Central memory CD8-positive, alpha-beta T cell (primary cell): ENCODE results near the gene C3orf33.
"Not testable (repeated sequence)": the region's sequence is repeated elsewhere in the genome, so short reads cannot be mapped to it uniquely, and the experiment has no call there.

Experiments
- ATAC-seq: fragments of 150-1000 bp; cut with Tn5 transposase; replicated peaks from 2 replicates; pipeline ENCODE4 v1.10.0; 2022; ENCODE audit warnings: mild to moderate bottlenecking, moderate FRiP score, moderate number of reproducible peaks; ENCODE audit not compliant: poor library complexity, severe bottlenecking; ENCODE audit errors: extremely low read depth
- DNase-seq, 2 donors: peaks; one replicate each; pipeline ENCODE4 v3.0.0; 2021; ENCODE audit warnings: low spot score in 2 of 2
- H3K27ac Mint-ChIP-seq: one replicate; pipeline ENCODE4 v1.8.0; 2022; ENCODE audit warnings: low read depth, mild to moderate bottlenecking, moderate library complexity, mixed read lengths
- H3K27me3 Mint-ChIP-seq: one replicate; pipeline ENCODE4 v1.8.0; 2022; ENCODE audit warnings: mixed read lengths
- H3K36me3 Mint-ChIP-seq: one replicate; pipeline ENCODE4 v1.8.0; 2022; ENCODE audit warnings: mild to moderate bottlenecking, moderate library complexity, mixed read lengths; ENCODE audit not compliant: insufficient read depth
- H3K4me1 Mint-ChIP-seq: one replicate; pipeline ENCODE4 v1.8.0; 2022; ENCODE audit warnings: mixed read lengths
- H3K4me3 Mint-ChIP-seq: one replicate; pipeline ENCODE4 v1.8.0; 2022; ENCODE audit warnings: mild to moderate bottlenecking, moderate library complexity, mixed read lengths
- H3K9me3 Mint-ChIP-seq: one replicate; pipeline ENCODE4 v1.8.0; 2022; ENCODE audit warnings: mixed read lengths

C3orf33 gene, protein sequence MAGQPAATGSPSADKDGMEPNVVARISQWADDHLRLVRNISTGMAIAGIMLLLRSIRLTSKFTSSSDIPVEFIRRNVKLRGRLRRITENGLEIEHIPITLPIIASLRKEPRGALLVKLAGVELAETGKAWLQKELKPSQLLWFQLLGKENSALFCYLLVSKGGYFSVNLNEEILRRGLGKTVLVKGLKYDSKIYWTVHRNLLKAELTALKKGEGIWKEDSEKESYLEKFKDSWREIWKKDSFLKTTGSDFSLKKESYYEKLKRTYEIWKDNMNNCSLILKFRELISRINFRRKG

DNA sequence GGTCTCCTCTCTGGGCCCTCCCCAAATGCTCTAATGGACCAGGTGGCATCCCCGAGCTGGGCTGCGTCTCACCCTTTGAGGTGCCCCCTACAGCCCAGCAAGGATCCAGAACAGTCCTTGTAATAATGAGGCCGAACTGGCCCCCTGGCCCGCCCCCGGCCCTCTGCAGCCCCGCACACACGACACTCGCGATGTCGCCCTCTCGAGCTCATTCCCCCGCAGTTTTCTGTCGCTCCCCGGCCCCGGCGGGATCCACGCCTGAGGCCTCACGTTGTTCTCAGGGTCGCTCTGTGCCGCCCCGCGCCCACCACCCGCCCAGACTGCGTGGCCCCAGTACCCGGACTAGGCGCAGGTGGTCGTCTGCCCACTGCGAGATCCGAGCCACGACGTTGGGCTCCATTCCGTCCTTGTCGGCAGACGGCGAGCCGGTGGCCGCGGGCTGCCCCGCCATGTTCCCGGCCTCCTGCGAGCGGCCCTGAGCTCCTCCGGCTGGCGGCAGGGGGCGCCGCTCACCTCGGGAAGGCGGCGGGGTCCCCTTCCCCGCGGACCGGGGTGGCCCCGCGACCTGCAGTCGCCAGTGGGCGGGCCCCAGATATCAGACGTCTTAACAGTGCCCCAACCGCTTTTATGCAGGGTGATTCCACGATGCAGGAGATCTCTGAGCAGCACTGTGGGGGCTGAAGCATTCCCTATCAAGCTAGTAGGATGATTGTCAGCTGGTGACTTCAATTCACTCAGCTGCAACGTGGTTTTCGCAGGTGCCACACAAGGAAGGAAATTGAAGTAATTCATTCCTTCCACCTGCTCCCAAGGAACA lies at the start of gene C3orf33:
TSS of gene C3orf33 (minus strand) at position 477 of the 817 bp plus-strand sequence. CDS start at position 451, 26 bp downstream.
- peak; percentile 60 to 63 for DNase-seq

DNA sequence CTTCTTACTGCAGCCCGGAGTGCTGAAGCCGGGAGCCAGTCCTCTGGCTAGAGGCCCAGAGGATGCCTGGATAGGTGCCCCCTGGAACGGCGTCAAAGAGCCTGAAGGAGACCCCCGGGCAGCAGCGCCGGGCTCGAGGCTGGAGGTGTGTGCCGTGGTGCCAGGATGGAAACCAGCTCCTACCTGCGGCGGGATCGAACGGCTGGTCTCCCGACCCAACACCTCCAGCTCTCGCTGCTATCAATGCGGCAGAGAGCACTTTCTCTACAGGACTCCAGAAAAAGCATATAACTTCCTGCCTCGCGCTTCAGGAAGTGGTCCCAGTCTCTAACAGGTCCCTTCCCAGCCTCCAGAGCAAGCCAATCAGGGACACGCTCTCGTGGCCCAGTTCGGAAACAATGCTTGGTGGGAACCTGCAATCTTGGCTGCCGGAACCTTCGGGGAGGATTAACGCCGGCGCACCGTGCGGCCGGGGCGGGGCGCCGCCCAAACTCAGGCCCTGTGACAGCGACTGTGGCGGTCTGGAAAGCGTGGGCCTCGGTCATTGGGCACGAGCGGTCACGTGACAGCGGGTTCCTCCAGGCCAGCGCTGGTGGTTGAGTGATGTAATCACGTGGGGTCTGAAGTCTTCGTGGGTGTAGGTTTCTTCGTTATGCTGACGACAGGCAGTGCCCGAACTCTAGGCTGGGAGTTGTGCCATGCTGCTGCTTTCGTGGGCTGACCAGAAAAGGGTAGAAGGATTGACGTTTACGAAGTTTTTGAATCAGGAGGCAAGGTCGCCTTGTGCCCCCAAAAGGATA lies 48.3 kb upstream of the C3orf33 start, which contains the start of gene SLC33A1:
TSS of gene SLC33A1 (minus strand) at position 287 of the 800 bp plus-strand sequence. CDS start 430 bp downstream, outside the sequence.
- peak; percentile 91 for ATAC-seq
- no peaks in the 10 kb centered on the region for H3K9me3 Mint-ChIP-seq
- H3K27me3 Mint-ChIP-seq = no peaks in the 10 kb centered on the region
- peaks cover 18% of the 10 kb centered on the region for H3K36me3 Mint-ChIP-seq
- H3K4me1 Mint-ChIP-seq = peaks cover 34% of the 10 kb centered on the region
- H3K4me3 Mint-ChIP-seq = peak within 1 kb of the TSS; percentile 95
- H3K27ac Mint-ChIP-seq = peak within 1 kb of the TSS; percentile 99
- peak; percentile 96 to 98 for DNase-seq

More for the DNA sequence above, at the start of gene C3orf33:
- peak; percentile 95 for ATAC-seq
- H3K9me3 Mint-ChIP-seq = no peaks in the 10 kb centered on the region
- H3K4me1 Mint-ChIP-seq = peaks cover 5% of the 10 kb centered on the region
- peak within 1 kb of the TSS; percentile 83 for H3K27ac Mint-ChIP-seq
- H3K36me3 Mint-ChIP-seq = peaks cover 13% of the 10 kb centered on the region
- H3K4me3 Mint-ChIP-seq = peak within 1 kb of the TSS; percentile 83
- H3K27me3 Mint-ChIP-seq = no peaks in the 10 kb centered on the region

DNA sequence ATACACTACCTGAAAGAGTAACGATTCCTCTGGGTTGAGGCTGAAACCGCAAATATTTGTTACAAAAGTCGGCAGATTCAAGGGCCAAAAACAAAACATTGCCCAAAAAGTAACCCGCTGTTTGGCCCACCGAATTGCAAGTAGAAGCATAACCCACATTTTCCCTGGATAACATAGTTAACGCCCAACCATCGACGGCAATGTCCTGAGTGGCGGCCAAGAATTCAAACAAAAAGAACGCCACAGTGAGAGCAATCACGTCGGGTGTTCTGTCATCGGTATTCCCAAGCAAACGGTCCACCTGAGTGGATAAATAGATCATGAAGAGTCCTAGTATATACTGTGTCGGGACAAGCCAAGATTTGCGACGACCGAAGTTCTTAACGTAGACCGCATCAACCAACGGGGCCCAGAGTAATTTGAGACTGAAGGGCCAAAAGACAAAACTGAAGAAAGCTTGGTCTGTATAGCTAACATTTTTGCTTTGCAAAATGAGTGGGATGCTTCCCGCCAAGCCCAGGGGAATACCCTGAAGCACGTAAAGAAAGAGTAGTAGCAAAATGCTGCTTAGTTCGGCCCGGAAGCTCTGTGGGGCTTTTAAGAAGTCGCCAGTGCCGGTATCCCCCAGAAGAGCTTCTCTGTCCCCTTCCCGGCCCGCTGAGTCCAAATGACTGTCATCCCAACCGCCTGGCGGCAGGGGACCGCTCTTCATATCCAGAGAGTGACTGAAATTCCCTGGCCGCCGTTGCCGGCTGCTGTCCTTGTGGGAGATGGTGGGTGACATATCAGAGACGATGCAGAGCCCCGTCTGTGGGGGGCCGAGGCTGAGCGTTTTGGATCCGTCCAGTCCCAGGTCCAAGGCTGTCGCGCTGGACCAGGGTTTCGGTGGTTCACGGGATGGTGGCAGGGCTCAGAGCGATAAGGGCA lies 47.4 kb upstream of the C3orf33 start:
- ATAC-seq = peak; percentile 0
- Mint-ChIP-seq H3K27me3 (no peaks in the 10 kb centered on the region), H3K27ac (peak overlapping the region; percentile 99), H3K9me3 (no peaks in the 10 kb centered on the region), H3K4me3 (peak overlapping the region; percentile 95), H3K4me1 (peaks cover 34% of the 10 kb centered on the region), H3K36me3 (peaks cover 19% of the 10 kb centered on the region)
- DNase-seq = no peak

DNA sequence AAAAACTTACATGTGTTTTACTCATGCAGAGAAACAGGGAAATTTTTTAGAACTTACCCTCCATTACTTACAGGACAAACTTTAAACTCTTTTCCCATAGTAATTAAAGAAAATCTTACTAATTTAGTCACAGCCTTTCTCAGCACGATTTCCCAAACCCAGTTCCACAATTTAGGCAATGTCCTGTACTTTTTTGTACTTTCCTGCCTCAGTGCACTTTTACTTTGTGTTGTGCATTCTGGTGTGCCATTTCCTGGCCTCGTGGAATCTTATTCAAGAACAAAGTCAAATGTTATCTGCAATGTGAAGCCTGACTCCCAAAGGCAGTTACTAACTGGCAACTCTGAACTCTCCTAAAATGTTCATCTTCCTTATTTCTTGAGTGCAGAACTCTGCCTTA lies 46.3 kb upstream of the C3orf33 start:
- H3K4me1 Mint-ChIP-seq = peaks cover 40% of the 10 kb centered on the region

DNA sequence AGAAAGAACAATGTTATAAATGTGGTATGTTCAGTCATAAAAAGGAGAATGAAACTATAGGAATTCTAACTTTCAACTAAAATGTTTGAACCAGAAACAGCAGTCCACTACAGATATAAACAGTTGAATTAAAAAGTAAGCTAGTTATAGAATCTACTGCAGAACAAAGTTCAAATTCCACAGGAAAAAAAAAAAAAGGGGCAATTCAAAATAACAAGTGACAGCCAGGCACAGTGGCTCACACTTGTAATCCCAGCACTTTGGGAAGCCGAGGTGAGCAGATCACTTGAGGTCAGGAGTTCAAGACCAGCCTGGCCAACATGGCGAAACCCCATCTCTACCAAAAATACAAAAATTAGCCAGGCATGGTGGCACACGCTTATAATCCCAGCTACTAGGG lies 43.3 kb upstream of the C3orf33 start:
- not testable (repeated sequence) for H3K27ac Mint-ChIP-seq, H3K27me3 Mint-ChIP-seq, DNase-seq, ATAC-seq, H3K9me3 Mint-ChIP-seq
- Mint-ChIP-seq H3K4me1 (peaks cover 44% of the 10 kb centered on the region), H3K4me3 (peak overlapping the region; percentile 45), H3K36me3 (peaks cover 18% of the 10 kb centered on the region)

More for the DNA sequence above, 46.3 kb upstream of the C3orf33 start:
- peaks cover 22% of the 10 kb centered on the region for H3K36me3 Mint-ChIP-seq
- ATAC-seq = no peak
- H3K9me3 Mint-ChIP-seq = no peaks in the 10 kb centered on the region
- peak overlapping the region; percentile 95 for H3K4me3 Mint-ChIP-seq
- no peaks in the 10 kb centered on the region for H3K27me3 Mint-ChIP-seq
- DNase-seq = no peak
- peak overlapping the region; percentile 99 for H3K27ac Mint-ChIP-seq

DNA sequence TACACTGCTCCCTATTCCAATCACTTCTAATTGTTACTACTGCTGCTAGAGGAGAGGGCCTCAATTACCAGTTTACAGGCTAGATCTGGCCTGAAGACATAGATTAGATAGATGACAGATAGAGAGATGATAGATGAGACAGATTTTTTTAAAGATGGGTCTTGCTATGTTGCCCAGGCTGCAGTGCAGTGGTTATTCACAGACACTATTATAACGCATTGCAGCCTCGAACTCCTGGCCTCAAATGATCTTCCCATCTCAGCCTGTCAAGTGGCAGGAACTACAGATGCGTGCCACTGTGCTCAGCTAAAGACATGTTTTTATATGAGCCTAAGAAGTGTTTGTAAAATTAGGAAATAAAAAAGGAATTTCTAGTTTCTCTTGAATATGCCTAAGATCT lies 41.9 kb upstream of the C3orf33 start:
- peaks cover 41% of the 10 kb centered on the region for H3K4me1 Mint-ChIP-seq

DNA sequence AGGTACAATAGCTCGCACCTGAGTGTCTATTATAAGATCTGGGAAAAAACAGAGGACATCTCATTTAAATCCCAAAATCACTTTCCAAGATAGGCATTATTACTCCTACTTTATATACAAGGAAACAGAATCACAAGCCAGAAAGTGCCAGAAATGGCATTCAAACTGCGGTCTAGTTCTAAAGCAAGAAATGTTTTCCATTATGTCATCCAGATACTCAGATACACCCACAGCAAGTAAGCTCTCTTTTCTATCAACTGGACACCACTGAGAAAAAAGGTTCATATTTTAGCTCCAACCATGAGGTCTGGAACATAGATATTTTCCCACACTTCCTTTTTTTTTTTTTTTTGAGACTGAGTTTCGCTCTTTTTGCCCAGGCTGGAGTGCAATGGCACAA lies 40.0 kb upstream of the C3orf33 start:
- no peaks in the 10 kb centered on the region for H3K9me3 Mint-ChIP-seq
- H3K4me3 Mint-ChIP-seq = no peak overlapping the region
- no peaks in the 10 kb centered on the region for H3K27me3 Mint-ChIP-seq
- H3K36me3 Mint-ChIP-seq = peaks cover 10% of the 10 kb centered on the region
- ATAC-seq (no peak), DNase-seq (no peak)
- H3K27ac Mint-ChIP-seq = no peak overlapping the region
- H3K4me1 Mint-ChIP-seq = peaks cover 27% of the 10 kb centered on the region

More for the DNA sequence above, 41.9 kb upstream of the C3orf33 start:
- DNase-seq = no peak
- Mint-ChIP-seq H3K27me3 (no peaks in the 10 kb centered on the region), H3K9me3 (no peaks in the 10 kb centered on the region), H3K27ac (no peak overlapping the region), H3K36me3 (peaks cover 11% of the 10 kb centered on the region), H3K4me3 (peak overlapping the region; percentile 51)
- no peak for ATAC-seq

DNA sequence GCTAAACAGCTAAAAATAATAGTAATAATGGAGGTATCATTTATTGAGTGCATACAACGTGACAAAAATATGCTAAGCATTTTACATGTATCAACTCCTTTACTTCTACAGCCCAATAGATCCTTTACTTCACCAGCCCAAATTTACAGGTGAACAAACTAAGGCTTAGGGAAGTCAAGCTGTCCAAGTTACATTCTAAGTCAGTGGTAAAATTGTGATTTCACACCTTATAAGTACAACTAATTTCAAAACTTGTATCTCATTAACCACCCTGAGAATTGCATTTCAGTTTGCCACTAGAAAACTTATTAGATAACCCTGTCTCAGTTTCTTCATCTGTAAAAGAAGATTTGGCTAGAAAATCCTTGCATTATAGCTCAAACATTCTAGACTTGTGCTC lies 37.5 kb upstream of the C3orf33 start:
- H3K27ac Mint-ChIP-seq = no peak overlapping the region
- H3K4me3 Mint-ChIP-seq = no peak overlapping the region
- H3K36me3 Mint-ChIP-seq = peaks cover 8% of the 10 kb centered on the region
- H3K27me3 Mint-ChIP-seq = no peaks in the 10 kb centered on the region
- peaks cover 31% of the 10 kb centered on the region for H3K4me1 Mint-ChIP-seq
- ATAC-seq (no peak), DNase-seq (no peak)
- H3K9me3 Mint-ChIP-seq = no peaks in the 10 kb centered on the region

DNA sequence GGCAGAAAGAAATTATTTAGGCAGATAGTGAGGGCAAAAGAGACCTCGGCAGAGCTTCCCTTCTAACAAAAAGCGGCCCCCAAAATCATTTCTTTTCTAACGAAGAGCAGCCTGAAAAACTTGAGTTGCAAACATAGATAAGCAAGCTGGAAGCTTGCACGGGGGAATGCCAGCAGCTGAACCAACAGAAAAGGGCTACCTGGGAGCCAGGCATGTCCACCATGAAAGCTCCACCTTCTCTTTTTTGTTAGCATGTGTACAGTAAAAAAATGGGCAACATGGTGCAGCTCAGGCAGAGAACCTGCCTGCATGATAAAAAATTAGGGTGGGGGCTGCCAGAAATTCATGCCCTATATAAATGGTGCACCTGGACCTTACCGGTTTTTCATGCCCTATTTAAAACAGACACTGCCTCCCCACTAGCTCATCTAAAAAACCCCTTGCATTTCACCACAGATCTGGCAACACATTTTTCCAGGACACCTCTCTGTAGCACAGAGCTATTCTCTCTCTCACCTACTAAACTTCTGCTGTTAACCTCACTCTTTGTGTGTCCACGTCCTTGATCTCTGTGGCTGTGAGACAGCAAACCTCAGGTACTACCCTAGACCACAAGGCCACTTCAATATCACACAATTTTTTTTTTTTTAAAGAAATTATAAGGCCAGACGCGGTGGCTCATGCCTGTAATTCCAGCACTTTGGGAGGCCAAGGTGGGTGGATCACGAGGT lies 29.4 kb upstream of the C3orf33 start:
- Mint-ChIP-seq H3K27me3 (no peaks in the 10 kb centered on the region), H3K4me1 (peaks cover 7% of the 10 kb centered on the region), H3K4me3 (no peak overlapping the region), H3K36me3 (peaks cover 17% of the 10 kb centered on the region), H3K9me3 (no peaks in the 10 kb centered on the region), H3K27ac (no peak overlapping the region)
- DNase-seq = no peak
- no peak for ATAC-seq

DNA sequence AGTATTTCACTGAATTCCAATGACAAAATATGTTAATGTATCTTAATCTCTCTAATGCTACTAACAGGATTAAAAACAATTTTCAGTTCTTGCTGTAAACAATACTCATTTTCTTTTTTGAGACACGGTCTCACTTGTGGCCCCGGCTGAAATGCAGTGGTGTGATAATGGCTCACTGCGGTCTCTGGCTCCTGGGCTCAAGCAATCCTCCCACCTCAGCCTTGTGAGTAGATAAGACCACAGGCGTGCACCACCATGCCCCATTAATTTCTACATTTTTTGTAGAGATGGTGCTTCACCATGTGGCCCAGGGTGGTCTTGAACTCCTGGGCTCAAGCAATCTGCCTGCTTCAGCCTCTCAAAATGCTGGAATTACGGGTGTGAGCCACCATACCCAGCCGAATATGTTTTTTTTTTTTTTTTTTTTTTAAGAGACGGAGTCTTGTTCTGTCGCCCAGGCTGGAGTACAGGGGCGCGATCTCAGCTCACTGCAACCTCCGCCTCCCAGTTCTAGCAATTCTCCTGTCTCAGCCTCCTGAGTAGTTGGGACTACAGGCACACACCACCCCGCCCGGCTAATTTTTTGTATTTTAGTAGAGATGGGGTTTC lies 22.5 kb upstream of the C3orf33 start:
- H3K4me3 Mint-ChIP-seq, DNase-seq, H3K27ac Mint-ChIP-seq: not testable (repeated sequence)

More for the DNA sequence above, 22.5 kb upstream of the C3orf33 start:
- not testable (repeated sequence) for H3K9me3 Mint-ChIP-seq, ATAC-seq, H3K4me1 Mint-ChIP-seq, H3K27me3 Mint-ChIP-seq
- peaks cover 25% of the 10 kb centered on the region for H3K36me3 Mint-ChIP-seq
